MG63 (cell line): Measurements from ENCODE around the gene INMT. TPM values are rescaled to one million over a fixed set of nuclear protein-coding genes. Genes with fewer than 3 reads are reported as not detected.
A peak's percentile ranks its signal among the peaks of the same experiment; 100 is the strongest.

ENCODE experiments used
- DNase-seq: peaks from one replicate; pipeline ENCODE4 v3.0.0-alpha.2; 2020
- H3K27me3 ChIP-seq: fragments of 250-450 bp; sonication (Bioruptor Pico); 2 replicates; pipeline ENCODE4 v1.5.1; 2020; ENCODE audit warnings: mild to moderate bottlenecking, moderate library complexity
- H3K36me3 ChIP-seq: fragments of 250-450 bp; sonication (Bioruptor Pico); 2 replicates; pipeline ENCODE4 v1.5.1; 2020; ENCODE audit warnings: mild to moderate bottlenecking, moderate library complexity
- H3K4me3 ChIP-seq: fragments of 250-450 bp; sonication (Bioruptor Pico); 2 replicates; pipeline ENCODE4 v1.5.1; 2020; ENCODE audit warnings: mild to moderate bottlenecking, moderate library complexity
- H3K9me3 ChIP-seq: fragments of 250-450 bp; sonication (Bioruptor Pico); 2 replicates; pipeline ENCODE4 v1.5.1; 2020; ENCODE audit warnings: mild to moderate bottlenecking, moderate library complexity
- total RNA-seq: library from RNA; depleted of rRNA; stranded (reverse); fragments of >200 nt; shearing (Covaris generic); gene quantifications from 2 replicates; pipeline ENCODE4 v1.2.3, GENCODE V29; 2014; ENCODE audit warnings: low replicate concordance

The INMT gene
- total RNA-seq, 1 experiment from 2014 or later: 0.03 TPM

DNA sequence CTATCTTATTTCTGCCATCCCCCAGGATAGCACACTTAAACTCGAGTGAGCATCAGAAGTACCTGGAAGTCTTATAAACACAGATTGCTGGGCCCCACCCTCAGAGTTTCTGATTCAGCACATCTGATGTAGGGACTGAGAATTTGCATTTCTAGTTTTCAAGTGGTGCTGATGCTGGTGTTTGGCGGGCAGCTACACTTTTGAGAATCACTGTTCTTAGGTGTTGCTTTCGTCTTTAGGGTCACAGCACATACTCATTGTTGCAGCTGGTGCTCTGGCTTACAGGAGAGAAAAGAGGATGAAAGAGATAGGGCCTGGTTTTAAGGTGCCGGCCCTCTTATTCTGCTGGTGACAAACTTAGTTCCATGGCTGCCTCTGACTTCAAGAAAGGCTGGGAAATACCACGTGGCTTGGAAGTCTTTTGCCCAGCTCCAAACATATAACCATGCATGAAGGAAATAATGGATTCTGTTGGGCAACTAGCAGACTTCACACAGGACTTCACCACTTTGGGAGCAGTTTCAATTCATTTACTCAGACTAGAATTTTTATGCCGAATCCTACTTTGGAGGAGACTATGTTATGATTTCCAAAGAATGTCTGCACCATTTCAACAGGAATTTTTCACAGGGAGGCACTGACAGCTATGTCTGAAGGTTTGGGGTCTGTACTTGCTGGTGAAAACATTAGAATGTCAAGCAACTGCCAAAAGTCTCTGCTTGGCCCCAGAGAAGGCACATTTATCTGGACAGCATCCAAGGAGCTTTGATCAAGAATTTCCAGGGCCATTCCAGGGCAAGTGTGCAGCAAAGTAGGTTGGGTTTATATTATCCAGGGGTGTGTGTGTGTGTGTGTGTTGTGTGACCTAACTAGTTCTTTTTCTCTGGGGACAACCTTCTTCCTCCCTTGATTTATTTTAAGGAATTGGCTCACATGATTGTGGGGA lies 12.4 kb downstream of the INMT start:
- no peaks in the 10 kb centered on the region for H3K36me3 ChIP-seq
- no peak overlapping the region for H3K4me3 ChIP-seq
- H3K9me3 ChIP-seq: no peaks in the 10 kb centered on the region; the same call in 1 of the 2 replicates
- no peaks in the 10 kb centered on the region for H3K27me3 ChIP-seq
- DNase-seq: no peak

DNA sequence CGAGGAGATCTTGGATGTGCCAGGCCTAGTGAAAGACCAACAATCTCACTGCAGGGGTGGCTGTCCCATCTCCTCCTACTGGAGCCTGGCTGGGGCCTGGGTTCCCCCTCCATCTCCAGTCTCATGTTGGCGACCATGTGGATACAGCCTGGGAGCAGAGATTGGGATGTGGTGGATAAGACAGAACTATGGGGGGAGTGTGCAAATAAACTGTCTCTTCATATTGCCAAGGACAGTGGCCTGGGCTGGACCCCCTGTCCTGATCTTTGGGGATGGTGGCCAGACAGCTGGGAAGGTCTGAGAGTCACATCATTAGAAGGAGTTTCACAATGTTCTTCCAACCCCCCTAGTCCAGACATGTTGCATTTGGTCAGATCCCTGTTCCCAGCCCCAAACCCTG lies 13.5 kb downstream of the INMT start:
- no peaks in the 10 kb centered on the region; the same call in 1 of the 2 replicates for H3K9me3 ChIP-seq
- H3K27me3 ChIP-seq: no peaks in the 10 kb centered on the region
- no peak overlapping the region for H3K4me3 ChIP-seq
- DNase-seq: no peak
- H3K36me3 ChIP-seq: no peaks in the 10 kb centered on the region

DNA sequence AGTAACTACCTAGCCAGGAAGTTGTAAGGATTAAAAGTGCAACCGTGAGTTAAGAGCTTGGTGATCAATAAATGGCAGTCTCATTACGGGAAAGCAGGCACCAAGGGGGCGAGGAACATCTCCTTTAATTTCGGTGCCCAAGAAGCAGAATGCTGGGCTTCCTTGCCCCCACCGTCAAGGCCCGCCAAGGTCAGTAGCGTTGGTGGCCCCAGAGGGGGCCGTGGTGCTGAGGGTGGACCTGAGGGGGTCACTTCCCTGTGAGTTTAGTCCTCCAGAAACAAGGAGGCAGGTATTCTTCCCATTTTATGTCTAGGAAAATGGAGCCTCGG lies 18.9 kb downstream of the INMT start:
- no peak for DNase-seq
- H3K9me3 ChIP-seq: no peaks in the 10 kb centered on the region
- peak overlapping the region; percentile 55 for H3K4me3 ChIP-seq
- H3K27me3 ChIP-seq: no peaks in the 10 kb centered on the region
- no peaks in the 10 kb centered on the region for H3K36me3 ChIP-seq

DNA sequence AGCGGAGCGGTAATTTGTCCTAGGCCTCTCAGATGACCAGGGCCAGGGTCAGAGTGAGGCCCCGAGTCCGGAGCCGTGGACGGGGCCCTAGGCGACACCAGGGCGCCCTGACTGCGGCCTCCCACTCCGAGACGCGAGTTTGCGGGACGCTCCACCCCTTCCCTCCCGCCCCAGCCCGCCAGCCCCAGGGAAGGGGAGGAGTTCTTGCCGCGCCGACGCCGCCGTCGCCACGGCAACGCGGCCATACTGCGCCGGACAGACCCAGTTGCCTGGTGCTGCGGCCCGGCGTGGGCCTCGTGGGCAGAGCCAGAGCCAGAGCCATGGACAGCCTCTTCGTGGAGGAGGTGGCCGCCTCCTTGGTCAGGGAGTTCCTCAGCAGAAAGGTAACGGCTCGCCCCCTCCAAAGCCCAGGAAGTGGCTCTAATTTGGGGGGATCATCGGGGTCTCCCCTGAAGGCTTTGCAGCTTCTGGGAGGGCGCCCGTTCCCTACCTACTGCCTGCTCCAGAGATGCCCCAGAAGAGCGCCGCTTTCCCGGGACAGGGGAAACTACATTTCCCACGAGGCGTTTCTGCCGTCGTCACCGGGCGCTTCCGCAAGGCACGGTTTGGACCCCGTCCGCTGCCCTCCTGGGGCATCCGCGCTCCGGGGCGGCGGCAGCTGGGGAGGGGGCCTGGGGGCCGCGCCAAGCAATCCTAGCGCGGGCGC lies 19.4 kb downstream of the INMT start, which contains the start of gene MINDY4:
TSS of gene MINDY4 (plus strand) at position 244 of the 706 bp plus-strand sequence. CDS start at position 321, 77 bp downstream.
- H3K9me3 ChIP-seq: no peaks in the 10 kb centered on the region
- no peaks in the 10 kb centered on the region for H3K27me3 ChIP-seq
- H3K4me3 ChIP-seq: peak within 1 kb of the TSS; percentile 55
- no peaks in the 10 kb centered on the region for H3K36me3 ChIP-seq
- DNase-seq: peak; percentile 57

DNA sequence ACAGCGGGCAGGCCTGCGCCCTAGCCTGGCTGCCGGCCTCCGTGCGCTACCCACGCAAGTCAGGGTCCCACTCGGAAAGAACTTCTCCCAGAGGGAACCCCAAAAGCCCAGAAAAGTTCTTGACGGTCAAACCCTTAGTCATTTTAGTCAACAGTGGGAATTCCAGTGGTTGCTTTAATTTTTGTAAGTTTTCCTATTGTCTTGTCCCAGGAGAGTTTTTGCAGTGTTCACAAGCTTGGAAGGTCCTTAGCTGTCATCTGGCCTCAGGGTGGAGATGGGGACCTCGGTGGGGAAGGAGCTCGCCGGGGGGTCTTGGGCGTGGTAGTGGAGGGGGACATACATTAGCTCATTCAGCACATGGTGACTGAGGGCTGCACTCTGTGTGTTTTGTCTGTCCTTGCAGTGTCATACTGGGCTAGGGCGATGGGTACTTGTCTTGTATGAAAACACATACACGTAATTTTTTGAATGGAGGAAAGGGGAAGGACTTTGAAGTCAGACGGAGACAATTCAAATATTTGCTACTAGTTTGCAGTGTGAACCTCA lies 20.0 kb downstream of the INMT start:
- no peak for DNase-seq
- Histone ChIP-seq H3K4me3 (peak overlapping the region; percentile 55), H3K27me3 (no peaks in the 10 kb centered on the region), H3K9me3 (no peaks in the 10 kb centered on the region), H3K36me3 (no peaks in the 10 kb centered on the region)

DNA sequence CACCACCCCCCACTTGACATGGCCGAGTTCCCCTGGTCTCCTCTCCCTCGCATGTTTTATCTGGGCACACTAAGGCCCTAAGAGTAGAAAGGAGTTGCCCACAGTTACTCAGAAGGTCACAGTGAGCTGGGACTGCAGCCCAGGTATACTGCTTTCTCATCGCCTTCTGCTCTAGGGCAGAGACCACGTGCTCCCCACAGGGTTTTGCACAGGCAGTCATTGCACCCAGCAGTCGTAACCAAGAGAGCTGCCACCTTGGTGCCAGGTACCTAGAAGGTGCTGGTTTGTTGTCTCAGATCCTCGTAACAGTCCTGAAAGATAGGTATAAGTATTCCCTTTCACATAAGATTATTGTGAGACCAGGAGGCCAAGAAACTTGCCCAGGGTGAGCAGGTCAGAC lies 21.0 kb downstream of the INMT start:
- Histone ChIP-seq H3K9me3 (no peaks in the 10 kb centered on the region), H3K4me3 (no peak overlapping the region), H3K27me3 (no peaks in the 10 kb centered on the region), H3K36me3 (no peaks in the 10 kb centered on the region)
- DNase-seq: no peak

DNA sequence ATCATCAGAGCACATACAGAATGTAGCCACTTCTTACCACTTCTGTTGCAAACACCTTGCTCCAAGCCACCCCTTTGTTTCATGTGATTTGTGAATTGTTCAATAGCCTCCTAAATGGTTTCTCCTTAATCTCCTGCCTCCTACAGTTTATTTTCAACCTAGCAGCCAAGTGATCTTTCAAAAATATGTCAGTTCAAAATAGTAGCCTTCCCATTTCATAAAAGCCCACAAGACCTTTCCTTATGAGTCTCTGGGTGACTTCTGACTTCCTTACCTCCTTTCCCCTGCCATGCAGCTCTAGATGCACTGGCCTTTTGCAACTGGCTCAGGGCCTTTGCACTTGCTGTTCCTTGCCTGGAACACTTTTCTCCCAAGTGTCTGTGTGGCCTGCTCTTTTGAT lies 24.1 kb downstream of the INMT start:
- Histone ChIP-seq H3K9me3 (no peaks in the 10 kb centered on the region), H3K36me3 (no peaks in the 10 kb centered on the region), H3K27me3 (no peaks in the 10 kb centered on the region), H3K4me3 (no peak overlapping the region)
- no peak for DNase-seq

DNA sequence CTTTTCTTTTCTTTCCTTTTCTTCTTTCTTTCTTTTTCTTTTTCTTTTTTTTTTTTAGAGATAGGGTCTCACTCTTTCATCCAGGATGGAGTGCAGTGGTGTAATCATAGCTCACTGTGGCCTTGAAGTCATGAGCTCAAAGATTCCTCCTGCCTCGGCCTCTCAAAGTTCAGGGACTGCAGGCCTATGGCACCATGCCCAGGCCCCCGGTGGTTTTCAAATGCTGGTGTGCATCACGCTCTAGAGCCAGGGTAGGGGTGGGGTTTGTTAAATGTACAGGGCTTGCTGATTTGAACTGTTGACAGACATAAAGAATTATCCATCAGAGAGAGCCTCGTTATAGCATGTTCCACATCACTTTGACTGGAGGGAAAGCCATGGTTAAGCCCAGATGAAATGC lies 25.0 kb downstream of the INMT start:
- no peak overlapping the region for H3K4me3 ChIP-seq
- no peaks in the 10 kb centered on the region for H3K9me3 ChIP-seq
- DNase-seq: no peak
- H3K27me3 ChIP-seq: no peaks in the 10 kb centered on the region
- no peaks in the 10 kb centered on the region for H3K36me3 ChIP-seq

DNA sequence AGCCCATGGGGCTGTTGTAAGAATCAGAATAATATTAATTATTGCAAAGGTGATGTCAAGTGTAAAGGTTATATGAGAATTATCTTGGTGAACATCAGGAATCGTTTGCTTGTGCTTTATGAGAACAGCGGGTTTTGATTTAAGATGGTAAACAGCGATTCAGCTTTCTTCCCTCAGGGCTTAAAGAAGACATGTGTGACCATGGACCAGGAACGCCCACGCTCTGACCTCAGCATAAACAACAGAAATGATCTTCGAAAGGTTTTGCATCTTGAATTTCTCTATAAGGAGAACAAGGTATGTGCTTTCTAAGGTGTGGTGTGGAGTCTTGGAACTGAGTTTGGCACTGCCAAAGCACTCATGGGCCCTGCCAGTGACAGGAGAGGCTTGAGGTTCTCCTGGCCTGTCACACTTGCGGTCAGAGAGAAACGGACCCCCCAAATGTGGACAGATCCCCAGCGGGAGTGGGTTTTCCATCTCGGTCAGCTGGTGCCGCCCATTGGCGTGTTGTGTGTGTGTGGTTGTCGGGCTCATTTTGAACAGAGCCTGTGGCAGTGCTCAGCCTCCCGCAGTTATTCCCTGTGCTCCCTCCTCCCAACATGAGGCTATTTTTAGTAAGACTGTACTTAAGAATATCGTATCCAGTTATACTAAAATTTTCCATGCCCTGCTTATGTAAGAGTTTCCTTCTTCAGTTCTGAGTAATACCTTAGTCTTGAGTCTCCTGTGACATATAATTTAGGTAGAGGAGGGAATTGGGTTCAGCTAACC lies 26.5 kb downstream of the INMT start:
- H3K27me3 ChIP-seq: no peaks in the 10 kb centered on the region
- no peaks in the 10 kb centered on the region for H3K36me3 ChIP-seq
- no peak for DNase-seq
- H3K4me3 ChIP-seq: no peak overlapping the region
- no peaks in the 10 kb centered on the region for H3K9me3 ChIP-seq

DNA sequence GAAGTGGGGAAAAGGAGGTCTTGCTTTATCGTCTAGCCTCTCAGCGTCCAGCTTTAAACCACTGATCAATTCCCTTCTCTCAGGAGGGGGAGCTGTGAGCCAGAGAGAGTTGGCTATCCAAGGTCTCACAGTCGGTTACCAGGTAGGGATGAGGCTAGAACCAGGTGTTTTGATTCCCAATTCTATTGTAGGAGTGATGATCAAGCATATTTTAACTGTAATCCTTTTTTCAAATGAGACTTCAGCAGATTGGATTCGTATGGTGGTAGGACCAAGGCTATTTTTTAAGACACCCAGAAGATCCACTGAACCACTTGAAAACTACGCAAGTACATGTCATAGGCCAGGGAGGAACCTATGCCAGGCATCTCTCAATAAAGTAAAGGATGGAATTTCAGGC lies 27.6 kb downstream of the INMT start:
- Histone ChIP-seq H3K9me3 (no peaks in the 10 kb centered on the region), H3K27me3 (no peaks in the 10 kb centered on the region), H3K36me3 (no peaks in the 10 kb centered on the region), H3K4me3 (no peak overlapping the region)
- DNase-seq: no peak

DNA sequence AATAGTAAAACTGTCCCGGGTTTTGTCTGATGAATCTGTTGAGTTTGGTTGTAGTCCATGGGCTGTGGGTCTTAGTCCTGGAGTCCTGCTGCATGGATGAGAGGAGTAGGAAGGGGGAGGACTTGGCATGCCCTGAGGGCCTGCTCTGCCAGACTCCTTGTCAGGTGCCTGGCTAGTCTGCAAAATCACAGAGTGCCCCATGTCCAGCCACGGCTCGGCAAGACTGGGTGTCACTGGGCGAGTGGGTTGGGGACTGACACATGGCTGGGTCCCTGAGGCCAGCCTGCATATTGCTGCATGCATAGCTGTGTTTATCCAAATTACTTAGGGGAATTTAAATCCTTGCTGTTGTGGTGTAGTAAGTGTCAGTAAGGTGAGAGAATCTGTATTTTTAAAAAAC lies 29.0 kb downstream of the INMT start:
- H3K27me3 ChIP-seq: no peaks in the 10 kb centered on the region
- H3K9me3 ChIP-seq: no peaks in the 10 kb centered on the region
- DNase-seq: no peak
- H3K36me3 ChIP-seq: no peaks in the 10 kb centered on the region
- H3K4me3 ChIP-seq: no peak overlapping the region

DNA sequence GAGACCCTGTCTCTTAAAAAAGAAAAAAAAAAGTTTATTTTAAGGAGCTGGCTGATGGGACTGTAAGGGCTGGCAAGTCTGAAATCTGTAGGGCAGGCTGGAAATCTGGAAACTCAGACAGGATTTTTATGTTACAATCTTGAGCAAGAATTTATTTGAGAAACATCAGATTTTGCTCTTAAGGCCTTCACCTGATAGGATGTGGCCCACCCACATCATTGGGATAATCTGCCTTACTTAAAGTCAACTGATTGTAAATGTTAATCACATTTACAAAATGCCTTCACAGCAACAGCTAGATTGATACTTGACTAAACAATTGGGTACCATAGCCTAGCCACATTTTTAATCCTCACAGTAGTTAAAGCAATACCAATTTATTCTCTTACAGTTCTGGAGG lies 30.8 kb downstream of the INMT start:
- Histone ChIP-seq H3K4me3 (no peak overlapping the region), H3K27me3 (no peaks in the 10 kb centered on the region), H3K9me3 (no peaks in the 10 kb centered on the region), H3K36me3 (no peaks in the 10 kb centered on the region)
- no peak for DNase-seq

DNA sequence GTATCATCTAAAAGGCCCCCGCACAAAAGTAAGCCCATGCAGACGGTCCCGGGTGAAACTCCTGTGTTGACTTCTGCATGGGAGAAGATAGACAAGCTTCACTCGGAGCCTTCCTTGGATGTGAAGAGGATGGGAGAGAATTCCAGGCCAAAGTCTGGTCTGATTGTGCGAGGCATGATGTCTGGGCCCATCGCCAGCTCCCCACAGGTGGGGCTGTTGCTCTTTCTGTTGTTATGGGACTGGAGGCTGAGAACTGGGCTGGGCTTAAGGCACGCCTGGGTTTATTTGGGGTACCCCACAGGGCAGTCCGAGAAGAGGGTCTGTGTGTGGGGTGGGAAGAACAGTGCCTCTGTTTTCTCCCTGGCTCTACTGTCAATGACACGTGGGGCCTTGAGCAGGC lies 33.9 kb downstream of the INMT start:
- no peak overlapping the region for H3K4me3 ChIP-seq
- H3K36me3 ChIP-seq: no peaks in the 10 kb centered on the region
- no peak for DNase-seq
- no peaks in the 10 kb centered on the region for H3K27me3 ChIP-seq
- H3K9me3 ChIP-seq: no peaks in the 10 kb centered on the region

DNA sequence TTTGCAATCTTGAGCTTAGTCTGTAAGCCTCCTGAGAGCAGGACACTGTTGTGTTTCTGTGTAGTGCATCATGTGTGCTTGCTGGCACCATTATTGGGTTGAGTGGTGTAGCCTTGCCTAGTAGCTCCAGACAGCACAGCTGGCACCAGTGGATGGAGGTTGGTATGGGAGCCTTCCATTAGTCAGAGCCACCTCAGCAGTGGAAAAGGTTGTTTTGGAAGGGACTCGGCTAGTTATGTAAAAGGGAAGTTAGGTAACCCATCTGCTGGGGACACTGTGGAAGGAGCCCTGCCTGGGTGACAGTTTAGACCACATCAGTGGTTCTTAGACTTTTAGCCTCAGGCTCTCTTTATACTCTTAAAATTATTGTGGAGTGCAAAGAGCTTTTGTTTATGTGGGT lies 35.6 kb downstream of the INMT start:
- DNase-seq: no peak
- no peaks in the 10 kb centered on the region for H3K36me3 ChIP-seq
- no peaks in the 10 kb centered on the region for H3K27me3 ChIP-seq
- no peaks in the 10 kb centered on the region for H3K9me3 ChIP-seq
- H3K4me3 ChIP-seq: no peak overlapping the region

DNA sequence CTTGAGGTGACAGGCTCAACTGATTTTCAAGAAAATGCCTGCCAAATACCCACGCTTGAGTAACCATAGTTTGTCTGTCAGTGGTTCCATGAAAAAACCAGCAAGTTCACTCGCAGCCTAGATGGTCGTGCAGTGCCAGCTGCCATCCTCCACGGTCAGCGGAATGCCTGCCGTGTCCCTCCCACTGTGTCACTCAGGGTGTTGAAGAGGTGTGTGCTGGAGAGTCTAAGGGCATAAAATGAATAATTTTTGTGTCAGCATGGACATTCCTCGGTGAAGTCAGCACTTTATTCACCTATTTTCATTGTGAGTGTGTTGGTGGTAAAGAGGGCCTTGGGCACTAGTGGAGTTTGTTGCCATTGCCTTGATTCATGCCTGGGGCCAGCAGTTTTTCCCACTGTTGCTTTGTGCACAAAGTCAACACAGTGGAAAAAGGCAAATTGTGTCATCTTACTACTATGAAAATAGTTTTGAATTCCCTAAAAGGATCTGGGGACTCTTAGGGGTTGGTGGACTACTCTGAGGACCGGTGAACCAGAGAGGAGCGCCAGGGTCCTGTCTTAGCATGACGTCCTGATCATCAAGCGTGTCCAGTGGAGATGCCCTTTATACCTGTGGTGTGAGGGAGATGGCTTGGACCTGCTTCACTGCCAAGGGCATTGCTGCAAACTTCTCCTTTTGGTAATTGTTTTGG lies 36.9 kb downstream of the INMT start:
- Histone ChIP-seq H3K4me3 (no peak overlapping the region), H3K27me3 (no peaks in the 10 kb centered on the region), H3K9me3 (no peaks in the 10 kb centered on the region), H3K36me3 (no peaks in the 10 kb centered on the region)
- no peak for DNase-seq

DNA sequence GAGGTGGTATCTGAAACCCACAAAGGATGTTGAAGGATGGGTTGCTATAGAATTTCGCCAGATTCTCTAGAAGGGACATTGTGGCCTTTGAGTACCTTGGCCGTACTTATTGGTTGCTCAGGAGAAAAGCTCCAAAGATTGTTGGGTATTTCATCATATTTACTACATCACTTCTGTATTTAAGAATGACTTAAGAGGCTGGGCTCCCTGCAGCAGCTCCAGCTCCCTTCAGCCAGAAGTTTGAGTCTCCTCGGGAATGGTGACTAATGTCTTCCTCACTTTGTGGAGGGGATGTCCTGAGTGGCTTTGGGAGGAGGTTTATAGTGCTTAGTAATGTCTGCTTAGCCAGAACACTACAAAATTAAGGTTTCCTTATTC lies 37.4 kb downstream of the INMT start:
- Histone ChIP-seq H3K36me3 (no peaks in the 10 kb centered on the region), H3K4me3 (no peak overlapping the region), H3K27me3 (no peaks in the 10 kb centered on the region), H3K9me3 (no peaks in the 10 kb centered on the region)
- DNase-seq: peak; percentile 68
